Fibroblast of peridontal ligament (primary cell): Measurements from ENCODE around the gene FMC1.
"Not testable (repeated sequence)": the region's sequence is repeated elsewhere in the genome, so short reads cannot be mapped to it uniquely, and the experiment has no call there.

Experiments used
- DNase-seq: peaks from one replicate; pipeline ENCODE4 v3.0.0-alpha.2; 2010; ENCODE audit errors: extremely low read depth

Gene FMC1

DNA sequence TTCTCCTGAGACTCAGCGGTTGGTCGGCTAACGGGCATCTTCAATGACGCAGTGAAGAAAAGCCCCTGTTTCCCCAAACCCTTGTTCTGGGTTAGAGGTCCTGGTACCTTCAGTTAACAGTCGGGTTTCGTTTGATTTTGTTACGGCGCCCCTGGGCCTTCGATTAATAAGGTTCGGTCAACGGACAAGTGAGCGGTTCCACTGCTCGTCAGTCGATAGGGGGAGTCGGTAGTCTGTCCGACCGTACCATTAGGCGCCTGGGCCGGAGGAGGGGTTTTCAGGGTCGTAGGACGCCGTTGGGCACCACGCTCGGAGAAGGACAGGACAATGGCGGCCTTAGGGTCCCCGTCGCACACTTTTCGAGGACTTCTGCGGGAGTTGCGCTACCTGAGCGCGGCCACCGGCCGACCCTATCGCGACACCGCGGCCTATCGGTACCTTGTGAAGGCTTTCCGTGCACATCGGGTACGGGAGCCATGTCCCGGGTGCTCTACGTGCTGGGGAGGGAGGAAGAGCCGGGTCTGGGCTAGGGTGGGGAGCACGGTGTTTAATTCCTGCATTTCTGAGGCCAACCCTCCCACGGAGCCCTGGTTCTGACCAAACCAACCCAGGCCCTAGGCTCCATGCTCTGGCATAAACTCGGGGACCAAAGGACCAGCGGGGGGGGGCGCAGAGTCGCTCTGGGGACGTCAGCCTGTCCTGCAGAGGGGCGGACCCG lies at the start of gene FMC1:
FMC1 (plus strand) TSS at position 280 of the 718 bp plus-strand sequence; CDS start at position 328, 48 bp downstream.
- DNase-seq, result peak; percentile 94

DNA sequence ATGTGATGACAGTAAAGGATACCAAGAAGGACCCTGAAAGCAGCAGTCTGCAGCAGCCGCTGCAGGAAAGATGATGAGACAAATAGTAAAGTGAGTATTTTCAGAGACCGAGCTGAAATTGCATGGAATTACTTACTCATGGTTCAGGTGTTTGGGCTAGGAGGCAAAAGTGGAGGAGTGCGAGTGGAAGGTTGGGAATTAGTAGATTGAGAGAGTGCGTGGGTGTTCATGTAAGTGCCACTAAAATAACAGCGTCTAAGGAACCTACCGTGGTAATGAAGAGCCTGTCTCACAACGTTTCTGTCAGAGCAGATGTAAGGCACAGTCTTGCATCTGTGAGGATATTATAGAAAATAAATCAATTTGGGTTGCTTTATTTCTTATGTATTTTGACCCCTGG lies 48.3 kb upstream of the FMC1 start:
- DNase-seq, result no peak

- DNase-seq, result no peak
These were observed 47.6 kb upstream of the FMC1 start for GRCh38 chr7:139293534-139293933.

GRCh38 chr7:139294241-139294640 lies 46.9 kb upstream of the FMC1 start:
- DNase-seq, result no peak

DNA sequence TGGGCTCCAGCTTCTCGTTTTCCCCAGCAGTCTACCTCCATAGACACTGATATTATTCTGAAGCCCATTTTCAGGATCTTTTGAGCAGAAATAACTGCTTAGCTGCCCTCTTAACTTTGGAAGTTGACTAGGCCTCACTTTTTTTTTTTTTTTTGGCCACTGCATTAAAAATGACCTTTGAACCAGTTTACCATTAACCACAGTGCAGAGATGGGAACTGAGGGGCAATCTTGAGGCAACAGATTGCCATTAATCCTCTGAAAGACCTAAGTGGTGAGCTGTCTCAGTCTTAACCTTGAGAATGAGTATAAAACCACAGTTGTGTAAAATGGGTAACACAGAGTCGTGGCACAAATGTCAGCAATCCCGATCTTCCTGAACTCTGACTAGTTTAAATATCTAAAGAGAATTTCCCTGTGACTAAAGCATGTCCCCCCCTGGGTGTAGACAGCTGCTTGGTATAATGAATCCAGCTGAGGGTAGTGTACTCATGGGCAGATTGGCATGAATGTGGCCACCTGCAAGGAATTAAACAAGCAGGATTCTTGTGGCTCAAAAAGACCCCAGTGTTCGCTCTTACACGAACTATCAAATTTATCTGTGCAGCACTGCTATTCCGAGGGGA lies 46.1 kb upstream of the FMC1 start:
- DNase-seq, result no peak

- no peak for DNase-seq
These were observed 43.3 kb upstream of the FMC1 start for GRCh38 chr7:139297795-139298194.

DNA sequence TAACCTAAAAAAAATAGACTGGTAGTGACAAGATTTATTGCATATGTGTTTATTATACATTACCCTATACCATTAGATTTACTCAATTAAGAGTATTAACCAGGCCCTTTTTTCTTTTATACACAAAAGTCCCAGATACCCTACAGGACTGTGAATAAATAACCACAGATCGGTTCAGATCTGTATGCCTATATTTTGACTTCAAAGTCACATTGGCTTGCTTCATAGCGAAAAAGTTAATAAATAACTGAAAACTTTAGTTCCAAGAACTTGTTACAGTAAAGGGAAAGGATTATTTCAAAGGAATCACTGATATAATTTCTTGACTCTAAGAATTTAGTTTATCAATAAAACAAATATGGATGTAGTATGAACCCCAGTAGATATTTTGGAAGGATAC lies 41.8 kb upstream of the FMC1 start:
- DNase-seq, result no peak

DNA sequence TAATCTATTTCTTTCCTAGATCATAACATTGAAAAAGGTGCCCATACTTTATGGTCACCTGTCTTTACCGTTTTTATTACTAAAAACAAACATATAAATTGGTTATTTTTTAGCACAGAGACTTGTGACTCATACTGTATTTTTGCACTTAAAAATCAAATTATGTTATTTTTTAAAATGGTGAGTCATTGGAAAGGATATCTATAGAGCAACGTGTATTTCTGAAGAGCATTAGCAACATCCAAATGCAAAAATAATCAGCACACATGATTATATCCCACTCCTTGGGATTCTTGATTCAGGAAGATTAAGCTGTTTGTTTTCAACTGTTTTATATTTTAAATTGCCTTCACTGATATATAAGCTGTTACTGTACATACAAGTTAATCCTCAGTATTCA lies 40.7 kb upstream of the FMC1 start:
- DNase-seq, result no peak

- DNase-seq, result no peak
These were observed 36.6 kb upstream of the FMC1 start for GRCh38 chr7:139304517-139304916.

GRCh38 chr7:139317939-139318505 lies 23.1 kb upstream of the FMC1 start:
- DNase-seq, result no peak

GRCh38 chr7:139321071-139321745 lies 19.9 kb upstream of the FMC1 start:
- DNase-seq, result peak; percentile 27

DNA sequence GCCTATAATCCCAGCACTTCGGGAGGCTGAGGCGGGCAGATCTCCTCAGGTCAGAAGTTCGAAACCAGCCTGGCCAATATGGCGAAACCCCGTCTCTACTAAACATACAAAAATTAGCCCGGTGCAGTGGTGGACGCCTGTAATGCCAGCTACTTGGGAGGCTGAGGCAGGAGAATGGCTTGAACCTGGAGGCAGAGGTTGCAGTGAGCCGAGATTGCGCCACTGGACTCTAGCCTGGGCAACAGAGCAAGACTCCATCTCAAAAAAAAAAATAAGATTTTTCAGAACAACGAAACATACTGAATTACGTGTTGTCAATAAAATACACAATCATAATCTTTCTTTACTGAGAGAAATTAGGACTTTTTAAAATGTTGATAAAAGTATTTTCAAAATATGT lies 16.4 kb upstream of the FMC1 start:
- not testable (repeated sequence) for DNase-seq

GRCh38 chr7:139328375-139328774 lies 12.8 kb upstream of the FMC1 start:
- DNase-seq, result peak; percentile 92

DNA sequence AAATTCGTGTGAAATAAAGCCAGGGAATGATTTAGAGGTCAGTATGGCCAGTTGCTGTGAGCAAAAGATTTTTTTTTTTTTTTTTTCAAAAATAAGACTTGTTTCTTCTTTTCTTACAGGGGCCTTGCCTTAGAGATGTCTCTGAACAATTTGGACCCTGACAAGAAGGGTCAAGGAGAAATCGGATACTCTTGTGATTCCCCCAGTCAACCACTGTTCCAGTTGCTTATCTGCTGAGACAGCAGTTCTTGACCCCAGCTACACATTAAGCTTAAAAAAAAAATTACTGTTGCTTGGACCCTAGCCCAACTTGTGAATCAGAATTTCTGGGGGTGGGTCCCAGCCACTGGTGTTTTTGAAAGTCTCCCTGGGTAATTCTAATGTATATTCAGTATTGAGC lies 12.0 kb upstream of the FMC1 start:
- DNase-seq, result no peak

DNA sequence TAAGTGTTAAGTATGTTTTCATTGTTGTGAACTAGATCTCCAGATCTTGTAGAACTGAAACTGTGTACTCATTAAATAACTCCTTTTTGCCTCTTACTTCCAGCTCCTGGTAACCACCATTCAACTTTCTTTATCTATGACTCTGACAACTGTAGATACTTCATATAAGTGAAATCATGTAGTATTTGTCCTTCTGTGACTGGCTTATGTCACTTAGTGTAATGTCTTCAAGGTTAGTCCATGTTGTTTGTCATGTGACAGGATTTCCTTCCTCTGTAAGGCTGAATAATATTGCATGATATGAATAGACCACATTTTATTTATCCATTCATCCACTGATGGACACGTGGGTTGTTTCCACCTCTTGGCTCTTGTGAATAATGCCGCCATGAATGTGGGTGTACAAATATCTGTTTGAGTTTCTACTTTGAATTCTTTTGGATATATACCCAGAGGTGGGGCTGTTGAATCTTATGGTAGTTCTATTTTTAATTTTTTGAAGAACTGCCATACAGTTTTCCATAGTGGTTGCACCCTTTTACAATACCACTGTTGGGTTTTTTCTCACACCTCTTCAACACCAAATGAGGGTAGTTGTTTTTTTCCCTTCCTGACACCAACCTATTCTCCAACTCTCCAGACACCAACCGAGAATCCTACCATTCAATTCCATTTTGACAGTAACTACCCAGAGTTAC lies 10.7 kb upstream of the FMC1 start:
- DNase-seq, result no peak

- no peak for DNase-seq
These were observed 8.3 kb upstream of the FMC1 start for GRCh38 chr7:139332697-139333359.

GRCh38 chr7:139333443-139333842 lies 7.7 kb upstream of the FMC1 start:
- not testable (repeated sequence) for DNase-seq

- DNase-seq, result no peak
These were observed 6.6 kb upstream of the FMC1 start for GRCh38 chr7:139334399-139335150.

DNA sequence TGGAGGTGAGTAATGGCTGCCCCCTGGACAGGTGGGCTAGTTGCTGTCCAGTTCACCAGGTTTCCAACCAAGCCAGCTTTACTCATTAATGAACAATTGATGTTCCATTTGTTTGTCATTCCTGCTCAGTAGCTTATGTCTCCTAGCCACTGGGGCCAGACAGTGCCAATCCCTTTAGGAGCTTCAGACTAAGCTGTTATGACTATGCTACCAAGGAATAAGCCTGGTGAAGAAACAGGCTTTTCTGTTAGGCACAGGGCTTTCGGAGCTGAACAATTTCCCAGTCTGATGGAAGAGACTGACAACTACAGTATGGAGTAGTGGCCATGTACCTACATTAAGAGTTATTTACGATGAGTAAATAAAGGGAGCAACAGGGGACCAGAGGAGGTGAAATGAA lies 2.1 kb upstream of the FMC1 start:
- no peak for DNase-seq

GRCh38 chr7:139339698-139340036 lies 1.5 kb upstream of the FMC1 start:
- DNase-seq, result no peak
